ENCODE results near the gene IQGAP2.

Gene IQGAP2

GRCh38 chr5:76746677-76747076 lies 343.6 kb downstream of the IQGAP2 start:
- Histone ChIP-seq H3K9ac (ENCODE audit: low read depth, low read length, poor library complexity, severe bottlenecking) (no peak overlapping the region), H4K20me1 (ENCODE audit: insufficient read depth, low read length, poor library complexity, severe bottlenecking) (no peaks in the 10 kb centered on the region), H3K27me3 (ENCODE audit: insufficient read depth, low read length, poor library complexity, severe bottlenecking) (no peaks in the 10 kb centered on the region), H3K9me2 (replicated peaks; ENCODE audit: low read depth, low read length) (no peaks in the 10 kb centered on the region), H3K79me2 (ENCODE audit: insufficient read depth, low read length) (no peaks in the 10 kb centered on the region), H3F3A (ENCODE audit: low read depth) (no peaks in the 10 kb centered on the region), H3K9me3 (ENCODE audit: insufficient read depth, low read depth, low read length) (no peaks in the 10 kb centered on the region), H3K4me1 (ENCODE audit: insufficient read depth, low read length, poor library complexity, severe bottlenecking) (no peaks in the 10 kb centered on the region), H3K4me3 (ENCODE audit: low read length, poor library complexity, severe bottlenecking) (no peak overlapping the region), H2AFZ (ENCODE audit: low read length) (no peak overlapping the region; the same call in 1 of the 2 replicates), H3K4me2 (ENCODE audit: low read depth, low read length, poor library complexity, severe bottlenecking) (no peak overlapping the region), H3K36me3 (ENCODE audit: insufficient read depth, low read length) (no peaks in the 10 kb centered on the region)
- TF ChIP-seq EZH2phosphoT487 (IDR thresholded peaks at IDR 0.05; ENCODE audit: borderline replicate concordance) (no peak), CTCF (conservative IDR thresholded peaks at IDR 0.05; ENCODE audit: low read length) (peak; percentile 52)

GRCh38 chr5:76747706-76748105 lies 344.6 kb downstream of the IQGAP2 start:
- no peak for TF ChIP-seq EZH2phosphoT487 (IDR thresholded peaks at IDR 0.05; ENCODE audit: borderline replicate concordance)
- no peak for TF ChIP-seq CTCF (conservative IDR thresholded peaks at IDR 0.05; ENCODE audit: low read length)
- H2AFZ ChIP-seq (ENCODE audit: low read length), result no peak overlapping the region

DNA sequence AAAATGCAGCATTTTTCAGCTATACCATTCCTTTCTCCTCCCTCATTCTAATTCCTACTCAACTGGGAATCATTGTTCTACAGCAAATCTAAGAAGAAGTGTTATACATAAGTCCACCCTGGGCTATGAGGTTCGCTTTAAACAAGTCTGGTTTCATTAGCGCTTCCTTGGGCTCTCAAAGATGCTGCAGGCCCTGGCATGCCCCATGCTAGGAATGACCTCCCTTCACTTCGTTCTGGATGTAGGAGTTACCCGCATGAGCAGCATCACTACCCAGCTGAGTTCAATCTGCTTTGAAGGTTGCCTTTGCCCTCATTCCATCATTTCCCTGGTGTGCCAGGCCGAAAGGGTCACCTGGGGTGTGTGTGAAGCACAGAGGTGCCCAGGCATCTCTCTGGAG lies 348.2 kb downstream of the IQGAP2 start:
- Histone ChIP-seq H3K9ac (ENCODE audit: low read depth, low read length, poor library complexity, severe bottlenecking) (no peak overlapping the region), H3K36me3 (ENCODE audit: insufficient read depth, low read length) (no peaks in the 10 kb centered on the region), H3K4me1 (ENCODE audit: insufficient read depth, low read length, poor library complexity, severe bottlenecking) (peaks cover 6% of the 10 kb centered on the region), H2AFZ (ENCODE audit: low read length) (no peak overlapping the region), H3K27me3 (ENCODE audit: insufficient read depth, low read length, poor library complexity, severe bottlenecking) (no peaks in the 10 kb centered on the region), H3K4me3 (ENCODE audit: low read length, poor library complexity, severe bottlenecking) (no peak overlapping the region), H3F3A (ENCODE audit: low read depth) (no peaks in the 10 kb centered on the region), H3K9me3 (ENCODE audit: insufficient read depth, low read depth, low read length) (no peaks in the 10 kb centered on the region), H3K4me2 (ENCODE audit: low read depth, low read length, poor library complexity, severe bottlenecking) (no peak overlapping the region), H3K9me2 (replicated peaks; ENCODE audit: low read depth, low read length) (no peaks in the 10 kb centered on the region), H3K79me2 (ENCODE audit: insufficient read depth, low read length) (no peaks in the 10 kb centered on the region), H4K20me1 (ENCODE audit: insufficient read depth, low read length, poor library complexity, severe bottlenecking) (no peaks in the 10 kb centered on the region)
- TF ChIP-seq CTCF (conservative IDR thresholded peaks at IDR 0.05; ENCODE audit: low read length) (no peak), EZH2phosphoT487 (IDR thresholded peaks at IDR 0.05; ENCODE audit: borderline replicate concordance) (no peak)

More at GRCh38 chr5:76747706-76748105, 344.6 kb downstream of the IQGAP2 start:
- Histone ChIP-seq H3K4me3 (ENCODE audit: low read length, poor library complexity, severe bottlenecking) (no peak overlapping the region), H3K9ac (ENCODE audit: low read depth, low read length, poor library complexity, severe bottlenecking) (no peak overlapping the region), H3F3A (ENCODE audit: low read depth) (no peaks in the 10 kb centered on the region), H3K36me3 (ENCODE audit: insufficient read depth, low read length) (no peaks in the 10 kb centered on the region), H3K4me1 (ENCODE audit: insufficient read depth, low read length, poor library complexity, severe bottlenecking) (no peaks in the 10 kb centered on the region), H3K9me2 (replicated peaks; ENCODE audit: low read depth, low read length) (no peaks in the 10 kb centered on the region), H3K9me3 (ENCODE audit: insufficient read depth, low read depth, low read length) (no peaks in the 10 kb centered on the region), H3K27me3 (ENCODE audit: insufficient read depth, low read length, poor library complexity, severe bottlenecking) (no peaks in the 10 kb centered on the region), H4K20me1 (ENCODE audit: insufficient read depth, low read length, poor library complexity, severe bottlenecking) (no peaks in the 10 kb centered on the region), H3K79me2 (ENCODE audit: insufficient read depth, low read length) (no peaks in the 10 kb centered on the region), H3K4me2 (ENCODE audit: low read depth, low read length, poor library complexity, severe bottlenecking) (no peak overlapping the region)
